Measurements from ENCODE around the gene ALKBH8. TPM values are rescaled to one million over a fixed set of nuclear protein-coding genes. Genes with fewer than 3 reads are reported as not detected.

ALKBH8 gene
- total RNA-seq, 1 donor from 2014 or later, result 11.8 TPM

DNA sequence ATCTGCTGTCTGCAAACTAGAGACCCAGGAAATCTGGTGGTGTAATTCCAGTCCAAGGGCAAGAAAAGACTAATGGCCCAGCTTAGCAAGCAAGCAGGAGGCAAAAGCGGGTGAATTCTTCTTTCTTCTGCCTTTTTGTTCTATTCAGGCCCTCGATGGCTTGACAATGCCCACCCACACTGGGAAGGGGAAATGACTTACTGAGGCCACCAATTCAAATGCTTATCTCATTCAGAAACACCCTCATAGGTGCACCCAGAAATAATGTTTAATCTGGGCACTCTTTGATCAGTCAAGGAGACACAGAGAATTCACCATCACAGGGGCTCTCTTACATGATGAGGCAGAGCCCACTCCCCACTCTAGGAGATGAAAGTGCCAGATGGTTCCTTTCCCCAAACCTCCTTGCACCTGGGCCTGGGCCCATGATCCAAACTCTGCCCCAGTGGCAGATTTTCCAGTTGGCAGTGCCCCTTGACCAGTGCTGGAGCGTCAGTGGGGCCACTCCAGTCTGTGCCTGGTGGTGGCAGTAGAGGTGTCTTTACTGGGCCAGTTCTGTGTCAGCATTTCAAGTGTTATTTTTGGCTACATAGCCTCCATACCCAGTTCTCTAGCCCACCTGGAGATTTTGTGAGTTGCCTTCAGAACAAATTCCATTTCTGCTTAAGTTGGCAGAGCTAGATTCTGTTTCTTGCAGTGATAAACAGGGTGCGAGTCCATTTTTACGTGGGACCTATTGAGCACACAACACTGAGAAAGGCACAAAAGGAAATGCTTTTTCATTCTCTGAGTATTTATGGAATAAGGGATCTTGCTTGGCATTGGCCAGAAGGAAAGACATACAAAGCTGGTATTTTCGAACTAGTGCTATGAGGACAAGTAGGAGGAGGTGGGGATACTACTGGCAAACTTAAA is 32.9 kb upstream of the ALKBH8 start:
- no peaks in the 10 kb centered on the region for H3F3A ChIP-seq (ENCODE audit: low read depth)
- Mint-ChIP-seq H3K9me3 (no peaks in the 10 kb centered on the region), H3K36me3 (no peaks in the 10 kb centered on the region), H3K4me1 (peaks cover 6% of the 10 kb centered on the region), H3K27me3 (ENCODE audit: insufficient read depth, low read depth) (peaks cover 10% of the 10 kb centered on the region), H3K4me3 (no peak overlapping the region), H3K27ac (no peak overlapping the region)
- H2AFZ ChIP-seq (replicated peaks), result no peak overlapping the region
- H3K9ac ChIP-seq, result no peak overlapping the region
- no peaks in the 10 kb centered on the region for H3K9me3 ChIP-seq (ENCODE audit: low read depth)
- H3K36me3 ChIP-seq, result no peaks in the 10 kb centered on the region
- no peak overlapping the region for H3K27ac ChIP-seq
- H3K27me3 ChIP-seq, result peaks cover 50% of the 10 kb centered on the region
- H3K79me2 ChIP-seq (ENCODE audit: low read depth), result no peaks in the 10 kb centered on the region
- H4K20me1 ChIP-seq (ENCODE audit: low read depth), result peaks cover 11% of the 10 kb centered on the region
- H3K4me3 ChIP-seq, result no peak overlapping the region
- DNase-seq (ENCODE audit: low spot score), result peak; percentile 58
- no peaks in the 10 kb centered on the region for H3K4me1 ChIP-seq
- no peak overlapping the region for H3K4me2 ChIP-seq
- no peak for TF ChIP-seq EZH2phosphoT487 (IDR thresholded peaks at IDR 0.05)
- TF ChIP-seq, protein P1, sequence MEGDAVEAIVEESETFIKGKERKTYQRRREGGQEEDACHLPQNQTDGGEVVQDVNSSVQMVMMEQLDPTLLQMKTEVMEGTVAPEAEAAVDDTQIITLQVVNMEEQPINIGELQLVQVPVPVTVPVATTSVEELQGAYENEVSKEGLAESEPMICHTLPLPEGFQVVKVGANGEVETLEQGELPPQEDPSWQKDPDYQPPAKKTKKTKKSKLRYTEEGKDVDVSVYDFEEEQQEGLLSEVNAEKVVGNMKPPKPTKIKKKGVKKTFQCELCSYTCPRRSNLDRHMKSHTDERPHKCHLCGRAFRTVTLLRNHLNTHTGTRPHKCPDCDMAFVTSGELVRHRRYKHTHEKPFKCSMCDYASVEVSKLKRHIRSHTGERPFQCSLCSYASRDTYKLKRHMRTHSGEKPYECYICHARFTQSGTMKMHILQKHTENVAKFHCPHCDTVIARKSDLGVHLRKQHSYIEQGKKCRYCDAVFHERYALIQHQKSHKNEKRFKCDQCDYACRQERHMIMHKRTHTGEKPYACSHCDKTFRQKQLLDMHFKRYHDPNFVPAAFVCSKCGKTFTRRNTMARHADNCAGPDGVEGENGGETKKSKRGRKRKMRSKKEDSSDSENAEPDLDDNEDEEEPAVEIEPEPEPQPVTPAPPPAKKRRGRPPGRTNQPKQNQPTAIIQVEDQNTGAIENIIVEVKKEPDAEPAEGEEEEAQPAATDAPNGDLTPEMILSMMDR (IDR thresholded peaks at IDR 0.05), result peak; percentile 67
- no peak for TF ChIP-seq EZH2 (IDR thresholded peaks at IDR 0.05)

DNA sequence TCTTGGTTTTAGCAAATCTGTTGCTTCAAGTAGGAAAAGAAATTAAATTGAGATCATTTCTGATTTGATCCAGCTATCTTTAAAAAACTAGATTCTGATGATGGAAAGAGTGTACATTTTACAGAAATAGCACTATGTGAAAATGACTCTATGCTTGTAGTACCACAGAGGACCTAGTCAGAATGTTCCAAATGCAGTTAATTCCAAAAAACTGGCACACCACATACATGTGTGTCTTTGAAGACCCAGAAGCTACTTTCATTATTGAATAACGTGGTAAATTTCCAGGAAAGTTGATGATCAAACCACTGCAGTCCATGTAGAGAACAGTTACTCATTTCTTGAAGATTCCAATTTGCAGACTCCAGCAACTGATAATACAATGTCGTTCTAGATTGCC is 29.2 kb upstream of the ALKBH8 start:
- no peak overlapping the region for H3K4me3 ChIP-seq
- H3K4me2 ChIP-seq, result no peak overlapping the region
- H3K27ac ChIP-seq, result no peak overlapping the region
- no peaks in the 10 kb centered on the region for H3K79me2 ChIP-seq (ENCODE audit: low read depth)
- no peak overlapping the region for H2AFZ ChIP-seq (replicated peaks)
- H3F3A ChIP-seq (ENCODE audit: low read depth), result peaks cover 19% of the 10 kb centered on the region
- H3K4me1 ChIP-seq, result peaks cover 3% of the 10 kb centered on the region
- no peak for DNase-seq (ENCODE audit: low spot score)
- H3K27me3 Mint-ChIP-seq (ENCODE audit: insufficient read depth, low read depth), result peaks cover 39% of the 10 kb centered on the region
- H3K27ac Mint-ChIP-seq, result no peak overlapping the region
- H4K20me1 ChIP-seq (ENCODE audit: low read depth), result peaks cover 34% of the 10 kb centered on the region
- no peaks in the 10 kb centered on the region for H3K9me3 ChIP-seq (ENCODE audit: low read depth)
- H3K4me1 Mint-ChIP-seq, result peaks cover 27% of the 10 kb centered on the region
- TF ChIP-seq EZH2phosphoT487 (IDR thresholded peaks at IDR 0.05) (no peak), EZH2 (IDR thresholded peaks at IDR 0.05) (no peak)
- TF ChIP-seq, protein P1 (IDR thresholded peaks at IDR 0.05), result no peak
- no peak overlapping the region for H3K9ac ChIP-seq
- H3K27me3 ChIP-seq, result peaks cover 87% of the 10 kb centered on the region
- H3K36me3 Mint-ChIP-seq, result no peaks in the 10 kb centered on the region
- H3K9me3 Mint-ChIP-seq, result no peaks in the 10 kb centered on the region
- H3K4me3 Mint-ChIP-seq, result no peak overlapping the region
- H3K36me3 ChIP-seq, result no peaks in the 10 kb centered on the region

DNA sequence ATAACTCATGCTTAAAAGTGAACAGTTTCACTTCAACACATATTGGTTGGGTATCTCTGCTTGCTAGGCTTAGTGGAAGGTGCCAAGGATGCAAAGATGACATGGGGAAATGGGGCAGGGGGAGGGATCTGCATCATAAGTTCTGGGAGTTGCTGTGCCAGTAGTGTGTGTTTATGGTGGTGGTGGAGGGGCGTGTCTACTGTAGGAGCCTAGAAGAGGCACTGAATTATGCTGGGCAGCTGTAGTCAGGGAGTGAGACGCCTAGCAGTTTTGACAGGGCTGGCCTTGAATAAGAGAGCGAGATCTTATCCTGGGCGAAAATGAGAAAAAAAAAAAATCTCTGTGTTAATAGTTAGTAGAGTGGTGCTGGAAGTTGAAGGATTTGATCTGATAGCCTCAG is 28.4 kb upstream of the ALKBH8 start:
- peaks cover 22% of the 10 kb centered on the region for H3F3A ChIP-seq (ENCODE audit: low read depth)
- TF ChIP-seq EZH2 (IDR thresholded peaks at IDR 0.05) (no peak), EZH2phosphoT487 (IDR thresholded peaks at IDR 0.05) (no peak)
- TF ChIP-seq, protein P1 (IDR thresholded peaks at IDR 0.05), result no peak
- no peak overlapping the region for H3K9ac ChIP-seq
- Mint-ChIP-seq H3K27ac (no peak overlapping the region), H3K36me3 (no peaks in the 10 kb centered on the region), H3K9me3 (no peaks in the 10 kb centered on the region), H3K4me1 (peaks cover 28% of the 10 kb centered on the region), H3K4me3 (no peak overlapping the region), H3K27me3 (ENCODE audit: insufficient read depth, low read depth) (peaks cover 45% of the 10 kb centered on the region)
- no peak overlapping the region for H2AFZ ChIP-seq (replicated peaks)
- peak; percentile 35 for DNase-seq (ENCODE audit: low spot score)
- H3K79me2 ChIP-seq (ENCODE audit: low read depth), result no peaks in the 10 kb centered on the region
- peaks cover 36% of the 10 kb centered on the region for H4K20me1 ChIP-seq (ENCODE audit: low read depth)
- H3K27ac ChIP-seq, result no peak overlapping the region
- peaks cover 4% of the 10 kb centered on the region for H3K4me1 ChIP-seq
- peaks cover 95% of the 10 kb centered on the region for H3K27me3 ChIP-seq
- no peaks in the 10 kb centered on the region for H3K36me3 ChIP-seq
- no peak overlapping the region for H3K4me3 ChIP-seq
- no peak overlapping the region for H3K4me2 ChIP-seq
- no peaks in the 10 kb centered on the region for H3K9me3 ChIP-seq (ENCODE audit: low read depth)
